Measurements from ENCODE around the gene OVCA2.

The OVCA2 gene

DNA sequence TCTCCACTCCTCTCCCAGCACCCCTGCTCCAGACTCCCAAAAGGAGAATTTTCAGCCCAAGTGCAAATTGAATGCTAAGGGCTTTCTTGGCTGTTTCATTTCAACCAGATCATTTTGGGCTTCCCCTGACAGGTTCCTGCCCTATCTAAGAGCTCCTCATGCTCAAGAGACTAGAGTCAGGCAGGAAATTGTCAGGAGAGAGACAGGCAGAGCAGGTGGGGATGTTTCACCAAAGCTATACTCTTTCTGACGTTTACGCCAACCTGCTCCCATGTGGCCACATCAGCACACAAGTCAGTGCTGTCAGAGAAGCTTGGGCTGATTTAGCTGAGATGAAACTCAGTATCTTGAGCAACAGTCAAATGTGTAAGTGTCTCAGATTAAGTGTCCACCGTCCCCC is 44.5 kb downstream of the OVCA2 start:
- no peak for DNase-seq (ENCODE audit: low spot score)

DNA sequence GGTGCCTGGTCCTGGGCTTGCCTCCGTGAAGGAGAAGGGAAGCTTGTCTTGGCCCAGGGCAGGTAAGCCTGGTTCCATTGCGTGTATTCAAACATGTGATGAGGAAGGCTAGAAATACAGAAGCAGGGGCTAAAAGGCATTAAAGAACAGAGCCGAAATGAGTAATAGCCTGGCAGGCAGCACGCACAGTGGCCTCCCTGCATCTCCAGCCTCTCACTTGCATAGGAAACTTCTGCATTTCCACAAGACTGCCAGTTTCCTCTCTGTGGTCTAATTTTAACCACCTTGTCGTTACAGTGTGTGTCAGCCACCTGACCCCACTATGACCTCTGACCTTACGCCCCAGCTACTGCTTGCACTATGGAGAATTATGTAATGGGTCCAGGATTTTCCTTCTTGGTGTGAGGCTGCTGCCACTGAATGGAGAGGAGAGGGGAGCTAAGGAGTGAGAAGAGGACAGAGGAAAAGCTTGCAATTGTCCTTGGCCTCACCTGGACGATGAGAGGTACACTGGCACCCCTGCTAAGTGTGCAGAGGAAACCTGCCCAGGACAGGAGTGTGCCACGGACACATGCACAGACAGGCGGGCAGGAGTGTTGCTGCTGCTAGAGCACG is 45.9 kb downstream of the OVCA2 start:
- DNase-seq (ENCODE audit: low spot score), result no peak

DNA sequence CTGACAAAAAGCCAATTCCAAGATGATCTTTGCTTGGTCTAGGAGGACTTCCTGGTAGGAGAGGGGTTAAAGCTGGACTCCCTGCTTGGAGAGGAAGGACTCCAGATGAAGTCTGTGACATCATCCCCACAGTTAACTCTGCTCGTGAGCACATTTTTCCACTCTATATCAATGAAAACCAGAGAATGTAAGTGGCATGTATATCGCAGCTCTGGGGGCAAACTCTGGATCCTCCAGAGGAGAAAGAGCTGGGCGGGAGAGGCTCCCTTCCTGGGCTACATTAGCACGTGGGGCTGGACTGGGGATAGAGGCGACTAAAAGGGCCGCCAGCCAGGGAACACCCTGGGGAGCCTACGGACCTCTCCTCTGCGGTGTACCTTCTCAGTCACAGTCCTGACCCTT is 47.2 kb downstream of the OVCA2 start:
- peak; percentile 59 for DNase-seq (ENCODE audit: low spot score)

DNA sequence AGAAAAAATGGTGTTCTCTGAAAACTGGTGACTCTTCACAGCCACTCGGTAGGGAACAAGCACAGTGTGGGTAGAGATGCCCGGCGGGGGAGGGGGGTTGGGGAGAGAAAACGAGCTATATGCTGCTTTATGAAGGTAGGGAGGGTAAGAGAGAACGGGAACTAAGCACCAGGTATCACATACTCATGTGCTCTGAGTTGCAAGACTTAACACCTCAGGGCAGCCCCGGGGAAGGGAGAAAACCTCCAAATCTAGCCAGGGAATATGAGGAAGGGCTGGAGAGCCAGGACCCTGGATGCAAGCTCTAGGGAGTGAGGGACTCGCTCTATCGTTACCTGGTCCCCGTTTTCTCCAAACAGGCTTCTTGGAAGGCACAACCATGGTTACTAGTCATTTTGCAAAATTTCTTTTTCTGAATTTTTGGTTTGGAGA is 48.4 kb downstream of the OVCA2 start:
- no peak for DNase-seq (ENCODE audit: low spot score)

DNA sequence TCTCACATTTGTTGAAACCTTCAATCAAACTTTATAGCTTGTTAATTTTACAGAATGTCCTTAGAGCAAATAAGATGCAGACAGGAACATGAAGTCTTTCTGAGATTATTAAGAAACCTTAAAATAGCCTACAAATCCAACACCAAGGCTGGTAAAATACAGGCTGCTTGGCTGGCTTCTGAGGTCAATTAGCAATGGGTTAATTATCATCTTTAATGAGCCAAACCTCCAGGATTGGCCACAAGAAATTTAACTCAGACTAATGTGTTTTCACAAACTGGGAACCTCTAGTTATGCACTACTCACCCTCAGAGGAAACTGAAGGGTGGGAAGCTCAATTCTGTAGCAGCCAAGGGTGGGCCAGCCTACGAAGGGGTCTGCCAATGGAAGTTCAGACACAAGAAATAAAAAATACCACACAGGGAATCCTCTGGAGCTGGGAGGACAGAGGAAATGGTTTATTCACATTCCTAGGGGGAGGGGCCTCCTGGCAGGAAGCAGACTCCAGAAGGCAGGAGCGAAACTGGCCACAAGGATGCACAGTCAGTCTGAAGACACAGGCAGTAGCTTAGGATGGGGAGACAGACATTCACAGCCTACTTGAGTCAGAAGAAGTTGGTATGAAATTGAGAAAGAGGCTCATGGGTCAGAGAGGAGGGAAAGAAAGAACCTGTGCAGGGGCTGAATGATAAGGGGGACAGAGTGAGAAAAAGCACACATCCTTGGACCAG is 49.1 kb downstream of the OVCA2 start:
- DNase-seq (ENCODE audit: low spot score), result peak; percentile 93

DNA sequence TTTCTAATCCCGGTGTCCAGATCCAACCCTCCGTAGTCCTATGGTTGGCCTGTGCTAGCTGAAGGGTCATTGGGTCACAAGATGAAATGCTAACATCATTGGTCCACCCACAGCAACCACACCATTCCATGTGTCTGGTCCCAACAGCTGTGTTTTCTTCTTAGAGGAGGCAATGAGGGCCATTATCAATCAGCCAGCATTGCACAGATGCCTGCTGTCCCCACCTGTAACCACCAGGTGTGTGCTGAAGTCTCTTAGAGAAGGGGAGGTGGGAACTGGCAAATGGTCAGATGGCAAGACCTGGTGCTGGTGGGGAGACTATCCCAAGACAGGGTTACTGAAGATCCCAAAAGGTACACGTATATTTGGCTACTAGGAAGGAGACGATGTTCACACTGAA is 50.4 kb downstream of the OVCA2 start:
- DNase-seq (ENCODE audit: low spot score), result no peak

All from GM03348 (cell line).